ENCODE measurements around the gene PCGF2. TPM values are rescaled to one million over a fixed set of nuclear protein-coding genes. Genes with fewer than 3 reads are reported as not detected.

Gene PCGF2
- total RNA-seq, 1 experiment from 2014 or later = 95.1 TPM

DNA sequence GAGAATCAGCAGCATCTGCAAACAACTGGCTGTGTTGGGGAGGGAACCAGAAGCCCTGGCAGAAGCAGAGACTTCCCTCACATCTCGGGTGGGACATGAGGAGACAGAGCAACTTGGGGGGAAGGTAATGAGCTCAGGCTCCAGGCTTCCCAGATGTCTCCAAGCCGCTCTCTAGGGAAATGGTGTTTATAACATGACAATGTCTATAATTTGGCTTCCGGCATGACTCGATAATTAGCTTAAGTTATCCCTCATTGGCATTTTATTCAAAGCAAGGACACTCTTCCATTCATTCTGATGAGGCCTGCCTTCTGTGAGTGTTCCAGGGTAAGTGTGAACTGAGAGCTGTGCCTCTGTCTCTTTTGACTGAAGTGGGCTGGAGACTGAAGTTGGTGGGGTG, 57.8 kb downstream of the PCGF2 start:
- H3K36me3 ChIP-seq (ENCODE audit: control insufficient read depth, insufficient read depth, low read length) = no peaks in the 10 kb centered on the region
- no TSS peak for BruUV-seq (replicated peaks)
- H3K4me3 ChIP-seq (ENCODE audit: low read depth, low read length) = no peak overlapping the region
- Mint-ChIP-seq H3K27me3 (ENCODE audit: insufficient read depth, unreplicated experiment) (no peaks in the 10 kb centered on the region), H3K9me3 (ENCODE audit: unreplicated experiment) (no peaks in the 10 kb centered on the region), H3K36me3 (ENCODE audit: insufficient read depth, unreplicated experiment) (no peaks in the 10 kb centered on the region), H3K4me1 (ENCODE audit: low read depth, unreplicated experiment) (no peaks in the 10 kb centered on the region), H3K27ac (ENCODE audit: unreplicated experiment) (no peak overlapping the region), H3K4me3 (ENCODE audit: unreplicated experiment) (no peak overlapping the region)
- no peaks in the 10 kb centered on the region for H3K9me3 ChIP-seq
- ChIA-PET POLR2A (no interaction called here), CTCF (interaction anchor here (0.5 to 0.6 kb wide), 2 partner anchors 16 to 154 kb away, joined by 3 to 5 read pairs; no protein-coding TSS in a partner anchor)
- no peaks in the 10 kb centered on the region for H3K27me3 ChIP-seq (replicated peaks; ENCODE audit: control insufficient read depth, insufficient read depth, low read length)
- intact Hi-C loops (cut with micrococcal nuclease; ENCODE audit: unreplicated experiment) = no loop called here
- DNase-seq = no peak
- TF ChIP-seq, protein P1, sequence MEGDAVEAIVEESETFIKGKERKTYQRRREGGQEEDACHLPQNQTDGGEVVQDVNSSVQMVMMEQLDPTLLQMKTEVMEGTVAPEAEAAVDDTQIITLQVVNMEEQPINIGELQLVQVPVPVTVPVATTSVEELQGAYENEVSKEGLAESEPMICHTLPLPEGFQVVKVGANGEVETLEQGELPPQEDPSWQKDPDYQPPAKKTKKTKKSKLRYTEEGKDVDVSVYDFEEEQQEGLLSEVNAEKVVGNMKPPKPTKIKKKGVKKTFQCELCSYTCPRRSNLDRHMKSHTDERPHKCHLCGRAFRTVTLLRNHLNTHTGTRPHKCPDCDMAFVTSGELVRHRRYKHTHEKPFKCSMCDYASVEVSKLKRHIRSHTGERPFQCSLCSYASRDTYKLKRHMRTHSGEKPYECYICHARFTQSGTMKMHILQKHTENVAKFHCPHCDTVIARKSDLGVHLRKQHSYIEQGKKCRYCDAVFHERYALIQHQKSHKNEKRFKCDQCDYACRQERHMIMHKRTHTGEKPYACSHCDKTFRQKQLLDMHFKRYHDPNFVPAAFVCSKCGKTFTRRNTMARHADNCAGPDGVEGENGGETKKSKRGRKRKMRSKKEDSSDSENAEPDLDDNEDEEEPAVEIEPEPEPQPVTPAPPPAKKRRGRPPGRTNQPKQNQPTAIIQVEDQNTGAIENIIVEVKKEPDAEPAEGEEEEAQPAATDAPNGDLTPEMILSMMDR (IDR thresholded peaks at IDR 0.05; ENCODE audit: insufficient read depth in 1 of 2, low read depth in 1 of 2, low read length in 1 of 2, severe bottlenecking in 1 of 2, unreplicated experiment in 1 of 2) = no peak
- peaks cover 8% of the 10 kb centered on the region; the same call in 1 of the 2 replicates for H3K4me1 ChIP-seq

DNA sequence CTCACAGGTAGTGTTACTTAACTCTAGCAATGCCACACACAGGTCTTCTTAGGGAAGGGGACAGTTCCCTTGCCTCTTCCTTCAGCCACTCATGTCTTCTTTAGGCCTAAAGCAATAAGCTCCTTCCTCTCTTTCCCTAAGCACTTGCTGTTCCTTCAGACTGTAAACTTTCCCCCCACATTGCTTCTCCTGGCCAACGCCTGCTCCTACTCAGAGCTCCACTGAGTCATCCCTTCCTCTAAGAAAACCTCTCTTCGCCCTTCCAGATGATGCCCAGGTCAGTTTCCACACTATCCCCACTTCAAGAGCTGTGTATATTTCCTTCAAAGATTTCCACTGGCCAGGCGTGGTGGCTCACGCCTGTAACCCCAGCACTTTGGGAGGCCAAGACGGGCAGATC, 60.9 kb downstream of the PCGF2 start:
- H3K27ac Mint-ChIP-seq (ENCODE audit: unreplicated experiment) = no peak overlapping the region
- TF ChIP-seq, protein P1 (IDR thresholded peaks at IDR 0.05; ENCODE audit: insufficient read depth in 1 of 2, low read depth in 1 of 2, low read length in 1 of 2, severe bottlenecking in 1 of 2, unreplicated experiment in 1 of 2) = no peak
- H3K4me3 Mint-ChIP-seq (ENCODE audit: unreplicated experiment) = no peak overlapping the region
- intact Hi-C loops (cut with micrococcal nuclease; ENCODE audit: unreplicated experiment) = no loop called here
- no peaks in the 10 kb centered on the region for H3K36me3 ChIP-seq (ENCODE audit: control insufficient read depth, insufficient read depth, low read length)
- no peak for DNase-seq
- no peaks in the 10 kb centered on the region for H3K4me1 ChIP-seq
- H3K4me3 ChIP-seq (ENCODE audit: low read depth, low read length) = no peak overlapping the region
- no peaks in the 10 kb centered on the region for H3K36me3 Mint-ChIP-seq (ENCODE audit: insufficient read depth, unreplicated experiment)
- no peaks in the 10 kb centered on the region for H3K27me3 Mint-ChIP-seq (ENCODE audit: insufficient read depth, unreplicated experiment)
- H3K4me1 Mint-ChIP-seq (ENCODE audit: low read depth, unreplicated experiment) = no peaks in the 10 kb centered on the region
- no peaks in the 10 kb centered on the region for H3K9me3 Mint-ChIP-seq (ENCODE audit: unreplicated experiment)
- no TSS peak for BruUV-seq (replicated peaks)
- H3K27me3 ChIP-seq (replicated peaks; ENCODE audit: control insufficient read depth, insufficient read depth, low read length) = no peaks in the 10 kb centered on the region
- no peaks in the 10 kb centered on the region for H3K9me3 ChIP-seq
- POLR2A ChIA-PET = no interaction called here
- CTCF ChIA-PET = interaction anchor here (0.6 to 1.1 kb wide), 5 partner anchors 23 to 486 kb away, joined by 3 to 9 read pairs (median 3); partner anchors contain the start of gene CISD3

DNA sequence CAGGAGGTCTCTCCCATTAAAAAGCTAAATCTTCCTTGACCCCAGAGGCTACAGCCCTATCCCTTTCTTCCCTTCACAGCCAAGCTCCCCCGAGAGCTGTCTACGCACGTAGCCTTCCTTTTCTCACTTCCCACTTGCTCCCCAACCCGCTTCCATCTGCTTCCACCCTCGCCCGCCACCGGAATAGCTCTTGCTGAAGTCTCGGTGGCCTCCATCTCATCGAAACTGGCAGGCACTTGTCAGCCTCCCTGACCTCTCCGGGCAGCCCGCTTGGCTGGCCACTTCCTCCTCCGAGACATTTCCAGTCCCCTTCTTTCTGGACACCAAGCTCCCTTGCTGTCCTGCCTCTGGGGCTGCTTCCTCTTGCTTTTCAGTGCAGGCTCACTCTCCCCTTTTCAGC, 62.6 kb downstream of the PCGF2 start:
- POLR2A ChIA-PET = interaction anchor here (0.6 kb wide), 1 partner anchor 121 kb away, joined by 6 read pairs; no protein-coding TSS in a partner anchor
- no peaks in the 10 kb centered on the region for H3K9me3 ChIP-seq

More for the DNA sequence above, 62.6 kb downstream of the PCGF2 start:
- Histone ChIP-seq H3K4me3 (ENCODE audit: low read depth, low read length) (no peak overlapping the region), H3K36me3 (ENCODE audit: control insufficient read depth, insufficient read depth, low read length) (no peaks in the 10 kb centered on the region), H3K4me1 (no peaks in the 10 kb centered on the region), H3K27me3 (replicated peaks; ENCODE audit: control insufficient read depth, insufficient read depth, low read length) (no peaks in the 10 kb centered on the region)
- intact Hi-C loops (cut with micrococcal nuclease; ENCODE audit: unreplicated experiment) = no loop called here
- no peak overlapping the region for H3K27ac Mint-ChIP-seq (ENCODE audit: unreplicated experiment)
- no peaks in the 10 kb centered on the region for H3K36me3 Mint-ChIP-seq (ENCODE audit: insufficient read depth, unreplicated experiment)
- DNase-seq = no peak
- H3K4me3 Mint-ChIP-seq (ENCODE audit: unreplicated experiment) = no peak overlapping the region
- no peaks in the 10 kb centered on the region for H3K4me1 Mint-ChIP-seq (ENCODE audit: low read depth, unreplicated experiment)
- no peaks in the 10 kb centered on the region for H3K9me3 Mint-ChIP-seq (ENCODE audit: unreplicated experiment)
- TF ChIP-seq, protein P1 (IDR thresholded peaks at IDR 0.05; ENCODE audit: insufficient read depth in 1 of 2, low read depth in 1 of 2, low read length in 1 of 2, severe bottlenecking in 1 of 2, unreplicated experiment in 1 of 2) = no peak
- no peaks in the 10 kb centered on the region for H3K27me3 Mint-ChIP-seq (ENCODE audit: insufficient read depth, unreplicated experiment)
- no TSS peak for BruUV-seq (replicated peaks)
- CTCF ChIA-PET = interaction anchor here (1.8 kb wide), 1 partner anchor 127 kb away, joined by 4 read pairs; no protein-coding TSS in a partner anchor

Small RNA genes within 50 kb of the gene (microRNA-seq; reads per million reads assigned to microRNA genes)
- gene MIR4726 = 1.9 reads per million, percentile 5 among the genes with 10 or more reads in this experiment
- not detected for gene MIR4734

Other genes with a start within 250 kb of the PCGF2 start
- gene SRCIN1, start 142.4 kb downstream of the PCGF2 start, total RNA-seq (2022) = 23.6 and 25.8 TPM in 2 replicates
- gene EPOP, start 73.4 kb downstream of the PCGF2 start, total RNA-seq (2022) = 17.1 and 19.1 TPM in 2 replicates
- gene MLLT6, start 43.1 kb downstream of the PCGF2 start, total RNA-seq (2022) = 69.7 and 72.5 TPM in 2 replicates
- gene CISD3, start 18.0 kb downstream of the PCGF2 start, total RNA-seq (2022) = 16.6 and 18.3 TPM in 2 replicates
- 427 and 465 TPM in 2 replicates for gene PSMB3, start 4.4 kb upstream of the PCGF2 start, total RNA-seq (2022)
- 39.6 and 42.3 TPM in 2 replicates for gene PIP4K2B, start 51.2 kb upstream of the PCGF2 start, total RNA-seq (2022)
- 18.2 and 19.1 TPM in 2 replicates for gene CWC25, start 77.0 kb upstream of the PCGF2 start, total RNA-seq (2022)
- gene RPL23, start 105.4 kb upstream of the PCGF2 start, total RNA-seq (2022) = 2,216 and 2,327 TPM in 2 replicates
- 137 and 143 TPM in 2 replicates for gene LASP1, start 121.7 kb upstream of the PCGF2 start, total RNA-seq (2022)
- not detected in 2 replicates for gene FBXO47, start 219.1 kb upstream of the PCGF2 start, total RNA-seq (2022)